ENCODE measurements around the gene LRRC7. TPM values are rescaled to one million over a fixed set of nuclear protein-coding genes. Genes with fewer than 3 reads are reported as not detected.
A peak's percentile ranks its signal among the peaks of the same experiment; 100 is the strongest.

The LRRC7 gene
- total RNA-seq, 3 donors from 2014 or later: 0.46 to 1.2 (median 1.0) TPM

DNA sequence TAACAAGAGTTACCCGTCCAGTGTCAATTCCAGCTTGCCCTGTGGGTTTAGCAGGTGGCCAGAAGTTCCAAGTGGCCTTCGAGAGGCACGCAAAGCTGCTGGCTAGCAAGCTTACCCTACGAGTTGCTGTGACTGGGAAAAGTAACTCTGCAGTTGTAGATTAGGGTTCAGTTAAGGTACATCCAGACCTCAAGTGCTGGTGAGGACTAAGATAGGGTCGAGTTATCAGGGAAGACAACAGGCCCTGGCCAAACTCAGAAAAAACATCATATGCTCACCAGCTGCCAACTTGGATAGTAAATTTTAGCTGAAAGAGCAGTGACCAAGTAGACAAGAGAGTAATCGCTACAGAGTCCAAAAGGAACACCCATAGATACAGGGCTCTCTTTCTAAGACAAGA, 27.7 kb upstream of the LRRC7 start:
- TF ChIP-seq, protein P1, sequence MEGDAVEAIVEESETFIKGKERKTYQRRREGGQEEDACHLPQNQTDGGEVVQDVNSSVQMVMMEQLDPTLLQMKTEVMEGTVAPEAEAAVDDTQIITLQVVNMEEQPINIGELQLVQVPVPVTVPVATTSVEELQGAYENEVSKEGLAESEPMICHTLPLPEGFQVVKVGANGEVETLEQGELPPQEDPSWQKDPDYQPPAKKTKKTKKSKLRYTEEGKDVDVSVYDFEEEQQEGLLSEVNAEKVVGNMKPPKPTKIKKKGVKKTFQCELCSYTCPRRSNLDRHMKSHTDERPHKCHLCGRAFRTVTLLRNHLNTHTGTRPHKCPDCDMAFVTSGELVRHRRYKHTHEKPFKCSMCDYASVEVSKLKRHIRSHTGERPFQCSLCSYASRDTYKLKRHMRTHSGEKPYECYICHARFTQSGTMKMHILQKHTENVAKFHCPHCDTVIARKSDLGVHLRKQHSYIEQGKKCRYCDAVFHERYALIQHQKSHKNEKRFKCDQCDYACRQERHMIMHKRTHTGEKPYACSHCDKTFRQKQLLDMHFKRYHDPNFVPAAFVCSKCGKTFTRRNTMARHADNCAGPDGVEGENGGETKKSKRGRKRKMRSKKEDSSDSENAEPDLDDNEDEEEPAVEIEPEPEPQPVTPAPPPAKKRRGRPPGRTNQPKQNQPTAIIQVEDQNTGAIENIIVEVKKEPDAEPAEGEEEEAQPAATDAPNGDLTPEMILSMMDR (IDR thresholded peaks at IDR 0.05): no peak
- intact Hi-C loops (cut with DNase I, micrococcal nuclease): no loop called here
- no peak overlapping the region for H3K4me3 ChIP-seq
- H3K9me3 ChIP-seq: no peaks in the 10 kb centered on the region
- no peak for DNase-seq
- ATAC-seq: no peak
- no peaks in the 10 kb centered on the region for H3K36me3 ChIP-seq (ENCODE audit: low read depth)
- no peaks in the 10 kb centered on the region for H3K4me1 ChIP-seq (ENCODE audit: low read depth)

DNA sequence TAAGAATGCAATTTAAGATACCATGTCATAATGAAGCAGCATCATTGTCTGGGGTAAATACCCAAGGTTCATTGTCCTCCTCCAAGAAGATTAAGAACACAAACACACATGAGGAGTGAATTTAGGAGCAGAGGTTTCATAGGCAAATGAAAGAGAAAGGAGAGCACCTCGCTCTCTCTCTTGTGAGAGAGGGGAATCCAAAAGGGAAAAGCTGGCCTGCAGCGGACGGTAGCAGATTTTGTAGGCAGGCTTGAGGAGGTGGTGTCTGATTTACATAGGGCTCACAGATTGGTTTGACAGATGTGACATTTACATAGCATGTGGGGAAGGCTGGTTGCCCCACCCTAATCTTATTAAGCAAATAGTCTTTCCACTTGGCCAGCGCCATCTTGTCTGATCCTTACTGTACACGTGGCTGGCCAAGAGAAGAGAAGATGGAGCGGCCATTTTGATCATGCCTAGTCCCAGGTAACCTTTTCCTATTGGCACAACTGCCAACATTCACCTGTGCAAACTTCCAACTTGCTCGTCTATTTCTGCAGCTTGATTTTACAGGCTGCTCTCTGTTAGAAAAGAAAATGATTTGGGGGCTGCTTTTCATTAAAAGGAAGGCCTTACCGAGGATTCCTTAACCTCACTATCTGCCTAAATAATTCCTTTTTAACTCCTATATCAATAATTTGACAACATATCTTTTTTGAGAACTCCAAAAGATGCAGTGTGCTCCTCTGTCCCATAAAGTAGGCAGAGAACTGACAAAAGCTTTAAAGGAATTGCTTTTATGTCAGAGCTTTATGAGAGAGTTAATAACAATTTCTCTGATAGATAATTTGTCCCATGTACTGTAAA, 16.0 kb upstream of the LRRC7 start:
- DNase-seq: no peak
- Histone ChIP-seq H3K4me3 (no peak overlapping the region), H3K4me1 (ENCODE audit: low read depth) (no peaks in the 10 kb centered on the region), H3K9me3 (no peaks in the 10 kb centered on the region), H3K36me3 (ENCODE audit: low read depth) (no peaks in the 10 kb centered on the region)
- no peak for ATAC-seq
- intact Hi-C loops (cut with DNase I, micrococcal nuclease): no loop called here
- TF ChIP-seq, protein P1 (IDR thresholded peaks at IDR 0.05): no peak

DNA sequence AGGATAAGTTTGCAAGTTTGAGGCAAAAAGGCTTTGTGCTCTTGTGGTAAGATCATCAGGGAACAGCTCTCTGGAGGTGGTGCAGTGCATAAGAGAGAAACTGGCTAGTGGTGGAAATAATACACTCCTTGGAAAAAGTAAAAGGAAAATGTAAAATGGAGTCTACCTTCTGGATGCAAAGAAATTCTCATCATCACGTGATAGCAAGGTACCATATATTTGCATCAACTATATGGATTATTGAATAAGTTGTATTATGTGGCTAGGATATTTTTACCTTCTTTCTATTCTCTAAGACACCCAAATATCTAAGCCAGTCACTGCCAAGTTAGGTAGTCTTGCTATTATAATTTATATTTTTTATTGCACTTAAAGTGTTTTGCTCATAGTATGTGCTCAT, 14.0 kb upstream of the LRRC7 start:
- TF ChIP-seq, protein P1 (IDR thresholded peaks at IDR 0.05): no peak
- H3K36me3 ChIP-seq (ENCODE audit: low read depth): no peaks in the 10 kb centered on the region

DNA sequence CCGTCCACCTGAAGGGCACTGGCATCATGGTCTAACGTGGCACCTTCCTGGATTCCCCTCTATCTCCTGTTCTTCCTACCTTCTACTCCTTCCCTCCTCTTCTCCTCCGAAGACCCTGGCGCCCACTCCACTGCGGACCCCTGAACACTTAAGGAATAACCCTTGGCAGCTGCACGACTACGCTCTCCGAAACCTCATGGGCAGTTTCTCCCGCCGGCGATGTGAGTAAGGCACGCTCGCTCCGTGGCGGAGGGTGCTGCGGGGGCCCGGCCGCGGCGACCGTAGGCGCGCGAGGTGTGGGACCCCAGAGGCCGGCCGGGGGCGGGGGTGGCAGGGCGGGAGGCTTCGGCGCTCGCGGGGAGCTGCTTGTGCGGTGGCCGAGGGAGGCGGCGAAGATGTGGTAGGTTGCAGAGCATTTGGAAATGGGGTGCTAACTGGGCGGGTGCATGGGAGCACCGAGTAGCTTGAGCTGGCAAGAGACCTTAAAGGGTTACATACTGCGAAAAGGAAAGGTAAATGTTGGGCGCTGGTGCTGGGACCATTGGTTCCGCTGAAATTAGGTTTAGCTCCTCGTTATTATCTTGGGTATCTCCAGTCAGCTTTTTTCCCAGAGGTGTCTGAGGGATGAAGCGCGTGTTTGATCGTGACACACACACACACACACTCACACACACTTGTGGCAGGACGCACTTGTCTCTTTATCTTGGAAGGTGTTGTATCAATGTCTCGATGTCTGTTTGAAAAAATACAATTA, 876 bp downstream of the LRRC7 start:
- DNase-seq (peak; percentile 1 to 27 (median 21)), ATAC-seq (peak; percentile 7)
- TF ChIP-seq, protein P1 (IDR thresholded peaks at IDR 0.05): no peak
- Histone ChIP-seq H3K4me3 (no peak overlapping the region), H3K36me3 (ENCODE audit: low read depth) (no peaks in the 10 kb centered on the region), H3K4me1 (ENCODE audit: low read depth) (peaks cover 7% of the 10 kb centered on the region), H3K9me3 (no peaks in the 10 kb centered on the region)
- intact Hi-C loops (cut with DNase I, micrococcal nuclease): no loop called here

More for the DNA sequence above, 14.0 kb upstream of the LRRC7 start:
- H3K4me3 ChIP-seq: no peak overlapping the region
- H3K4me1 ChIP-seq (ENCODE audit: low read depth): no peaks in the 10 kb centered on the region
- H3K9me3 ChIP-seq: no peaks in the 10 kb centered on the region
- DNase-seq (no peak), ATAC-seq (no peak)
- intact Hi-C loops (cut with DNase I, micrococcal nuclease): no loop called here

DNA sequence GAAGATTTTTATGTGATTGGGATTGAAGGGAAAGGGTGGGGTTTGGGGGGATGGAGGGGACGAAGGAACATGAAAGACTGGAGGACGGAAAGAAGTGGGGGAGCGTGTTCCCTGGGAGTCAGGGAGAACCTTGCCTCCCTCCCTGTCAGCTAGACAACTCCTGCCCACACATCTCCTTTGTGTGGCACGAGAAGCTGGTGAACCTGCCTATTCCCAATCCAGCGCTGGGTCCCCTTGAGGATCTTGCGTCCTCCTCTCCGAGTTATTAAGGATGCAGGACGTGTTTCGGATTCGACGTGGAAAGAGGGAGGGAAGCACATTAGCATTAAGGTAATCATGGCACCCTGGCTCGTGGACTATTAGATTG, 1.4 kb downstream of the LRRC7 start:
- TF ChIP-seq, protein P1 (IDR thresholded peaks at IDR 0.05): no peak
- intact Hi-C loops (cut with DNase I, micrococcal nuclease): no loop called here
- Histone ChIP-seq H3K9me3 (no peaks in the 10 kb centered on the region), H3K4me1 (ENCODE audit: low read depth) (peaks cover 7% of the 10 kb centered on the region), H3K36me3 (ENCODE audit: low read depth) (no peaks in the 10 kb centered on the region), H3K4me3 (no peak overlapping the region)
- no peak for ATAC-seq
- DNase-seq: peak in 1 of 3 donors; percentile 22
